KMS-11 (cell line): ENCODE measurements around the gene PTMS.

Experiments used
- H2AFZ ChIP-seq: fragments of 200-600 bp; sonication (generic); 2 replicates; pipeline ENCODE4 v1.6.1; 2016; ENCODE audit warnings: antibody characterized with exemption, mixed run types, low read depth
- H3K27ac ChIP-seq: fragments of 200-600 bp; sonication (generic); 2 replicates; pipeline ENCODE4 v1.6.1; 2016; ENCODE audit warnings: mild to moderate bottlenecking, mixed run types
- H3K27me3 ChIP-seq: fragments of 200-600 bp; sonication (generic); 2 replicates; pipeline ENCODE4 v1.6.1; 2017; ENCODE audit warnings: mild to moderate bottlenecking, low read depth, mixed run types, moderate library complexity; ENCODE audit not compliant: insufficient read depth
- H3K36me3 ChIP-seq: fragments of 200-600 bp; sonication (generic); 2 replicates; pipeline ENCODE4 v1.6.1; 2017; ENCODE audit warnings: mild to moderate bottlenecking, mixed run types; ENCODE audit not compliant: insufficient read depth
- H3K4me1 ChIP-seq: fragments of 200-600 bp; sonication (generic); 2 replicates; pipeline ENCODE4 v1.6.1; 2016; ENCODE audit warnings: mild to moderate bottlenecking, low read depth, mixed run types; ENCODE audit not compliant: poor library complexity, severe bottlenecking
- H3K4me2 ChIP-seq: fragments of 200-600 bp; sonication (generic); 2 replicates; pipeline ENCODE4 v1.7.0; 2016; ENCODE audit warnings: mild to moderate bottlenecking, mixed run types
- H3K4me3 ChIP-seq: fragments of 200-600 bp; sonication (generic); IDR thresholded peaks from 2 replicates; pipeline ENCODE4 v1.6.1; 2017; ENCODE audit warnings: low read depth, low read length, mixed read lengths; ENCODE audit not compliant: insufficient read depth
- H3K79me2 ChIP-seq: fragments of 200-600 bp; sonication (generic); 2 replicates; pipeline ENCODE4 v1.6.1; 2016; ENCODE audit warnings: low read depth, mixed run types; ENCODE audit not compliant: insufficient read depth
- H3K9ac ChIP-seq: fragments of 200-600 bp; sonication (generic); 2 replicates; pipeline ENCODE4 v1.6.1; 2016; ENCODE audit warnings: mild to moderate bottlenecking, mixed run types
- H4K20me1 ChIP-seq: fragments of 200-600 bp; sonication (generic); 2 replicates; pipeline ENCODE4 v1.6.1; 2016; ENCODE audit warnings: mild to moderate bottlenecking, mixed run types; ENCODE audit not compliant: insufficient read depth
- CTCF ChIP-seq: fragments of 200-600 bp; sonication (generic); conservative IDR thresholded peaks from 2 replicates; pipeline ENCODE4 v1.6.1; 2017; ENCODE audit warnings: low read depth, mild to moderate bottlenecking, antibody characterized with exemption, low read length, moderate library complexity, mixed read lengths

Gene PTMS

GRCh38 chr12:6750506-6750905, 15.7 kb upstream of the PTMS start:
- no peak overlapping the region for H3K9ac ChIP-seq

GRCh38 chr12:6751767-6752166, 14.4 kb upstream of the PTMS start:
- no peak overlapping the region for H3K27ac ChIP-seq
- H3K79me2 ChIP-seq: peaks cover 8% of the 10 kb centered on the region; the same call in 1 of the 2 replicates
- no peaks in the 10 kb centered on the region for H4K20me1 ChIP-seq
- H3K4me3 ChIP-seq: no peak overlapping the region
- no peak for TF ChIP-seq CTCF
- peak overlapping the region; percentile 62 for H3K4me2 ChIP-seq
- no peak overlapping the region for H2AFZ ChIP-seq
- H3K4me1 ChIP-seq: peaks cover 12% of the 10 kb centered on the region
- H3K36me3 ChIP-seq: no peaks in the 10 kb centered on the region
- H3K27me3 ChIP-seq: no peaks in the 10 kb centered on the region
- H3K9ac ChIP-seq: no peak overlapping the region

More at GRCh38 chr12:6750506-6750905, 15.7 kb upstream of the PTMS start:
- Histone ChIP-seq H4K20me1 (no peaks in the 10 kb centered on the region), H3K4me3 (no peak overlapping the region), H3K4me1 (peaks cover 12% of the 10 kb centered on the region), H3K27ac (no peak overlapping the region), H3K79me2 (peaks cover 8% of the 10 kb centered on the region; the same call in 1 of the 2 replicates), H3K27me3 (no peaks in the 10 kb centered on the region), H3K36me3 (no peaks in the 10 kb centered on the region), H3K4me2 (no peak overlapping the region), H2AFZ (no peak overlapping the region)
- no peak for TF ChIP-seq CTCF

GRCh38 chr12:6752167-6752920, 13.8 kb upstream of the PTMS start:
- H2AFZ ChIP-seq: peak overlapping the region; percentile 65
- H3K27ac ChIP-seq: peak overlapping the region; percentile 74

More at GRCh38 chr12:6752167-6752920, 13.8 kb upstream of the PTMS start:
- Histone ChIP-seq H4K20me1 (no peaks in the 10 kb centered on the region), H3K9ac (peak overlapping the region; percentile 73), H3K36me3 (no peaks in the 10 kb centered on the region), H3K4me2 (peak overlapping the region; percentile 62), H3K4me3 (no peak overlapping the region), H3K27me3 (no peaks in the 10 kb centered on the region), H3K79me2 (peaks cover 8% of the 10 kb centered on the region; the same call in 1 of the 2 replicates), H3K4me1 (peaks cover 12% of the 10 kb centered on the region)
- no peak for TF ChIP-seq CTCF
